ENCODE data around the gene TLN1. TPM values are rescaled to one million over a fixed set of nuclear protein-coding genes. Genes with fewer than 3 reads are reported as not detected.

TLN1 gene
- total and polyA plus RNA-seq, 2 experiments from 2014 or later, result 21.5 to 120 TPM

- TF ChIP-seq EZH2phosphoT487 (IDR thresholded peaks at IDR 0.05; ENCODE audit: unreplicated experiment) (no peak), ZNF331 (CRISPR knock-in tag; IDR thresholded peaks at IDR 0.05; ENCODE audit: low read depth) (no peak), NANOG (IDR thresholded peaks at IDR 0.05; ENCODE audit: borderline replicate concordance) (no peak), POLR2AphosphoS5 (IDR thresholded peaks at IDR 0.05; ENCODE audit: low read depth) (no peak), CREB1 (CRISPR knock-in tag; IDR thresholded peaks at IDR 0.05; ENCODE audit: low read depth) (no peak), ETS1 (IDR thresholded peaks at IDR 0.05) (no peak), JUNB (IDR thresholded peaks at IDR 0.05; ENCODE audit: unreplicated experiment) (no peak)
Observed at GRCh38 chr9:35695943-35696401, 36.0 kb downstream of the TLN1 start (continued).

- H3K36me3 ChIP-seq (ENCODE audit: insufficient read depth), result no peaks in the 10 kb centered on the region
- peak overlapping the region; percentile 94; the same call in 1 of the 2 replicates for H3K4me3 ChIP-seq
- H3K4me3 Mint-ChIP-seq, result peak overlapping the region; percentile 95
Observed at GRCh38 chr9:35691757-35692301, 40.2 kb downstream of the TLN1 start.

More at GRCh38 chr9:35691757-35692301, 40.2 kb downstream of the TLN1 start:
- peaks cover 7% of the 10 kb centered on the region for H3K27me3 Mint-ChIP-seq (ENCODE audit: insufficient read depth, low read depth, poor library complexity)
- DNase-seq (ENCODE audit: low spot score) (peak; percentile 64), ATAC-seq (peak; percentile 3; the same call in 2 of the 3 replicates)
- peaks cover 22% of the 10 kb centered on the region for H3K79me2 ChIP-seq (replicated peaks; ENCODE audit: insufficient read depth)
- H3K27ac Mint-ChIP-seq, result no peak overlapping the region
- H3K27ac ChIP-seq (ENCODE audit: low read depth), result no peak overlapping the region
- H3K9me3 Mint-ChIP-seq, result no peaks in the 10 kb centered on the region; the same call in 1 of the 3 replicates
- H3K4me1 ChIP-seq (ENCODE audit: insufficient read depth), result peaks cover 17% of the 10 kb centered on the region; the same call in 1 of the 2 replicates
- peak overlapping the region; percentile 96 for H3K4me2 ChIP-seq
- H3K36me3 Mint-ChIP-seq (ENCODE audit: low read depth), result peaks cover 22% of the 10 kb centered on the region
- peaks cover under 1% of the 10 kb centered on the region for H3F3A ChIP-seq (replicated peaks; ENCODE audit: low read depth)
- H3K4me1 Mint-ChIP-seq, result peaks cover 30% of the 10 kb centered on the region
- no peaks in the 10 kb centered on the region for H3K9me2 ChIP-seq (ENCODE audit: insufficient read depth)
- H4K20me1 ChIP-seq (replicated peaks; ENCODE audit: insufficient read depth), result peaks cover 6% of the 10 kb centered on the region; the same call in 1 of the 2 replicates
- no peak for TF ChIP-seq CREB1 (CRISPR knock-in tag; IDR thresholded peaks at IDR 0.05; ENCODE audit: low read depth)
- no peak for TF ChIP-seq ZNF114 (CRISPR knock-in tag; IDR thresholded peaks at IDR 0.05)
- peak; percentile 13 to 26; a peak in 3 of 4 replicates for TF ChIP-seq CTCF (conservative IDR thresholded peaks at IDR 0.05; ENCODE audit: low read depth in 2 of 2)
- no peak for TF ChIP-seq POLR2AphosphoS5 (IDR thresholded peaks at IDR 0.05; ENCODE audit: low read depth)
- no peaks in the 10 kb centered on the region for H3K27me3 ChIP-seq (ENCODE audit: insufficient read depth)
- H2AFZ ChIP-seq, result no peak overlapping the region
